Kidney (tissue), 14 donors: Measurements from ENCODE around the gene WNT9B. TPM values are rescaled to one million over a fixed set of nuclear protein-coding genes. Genes with fewer than 3 reads are reported as not detected.

Experiments
- DNase-seq, 5 donors: peaks; one replicate each; pipeline ENCODE4 v3.0.0-alpha.2; 2013 to 2020
- FAIRE-seq: peaks from 2 replicates; lab custom pipeline; 2012; peaks lifted over from hg19 to GRCh38; lab: Jason Lieb, UNC
- H3K27ac ChIP-seq, 2 donors: one replicate each; pipeline ENCODE4 v1.7.0; 2013; ENCODE audit warnings: low read depth in 2 of 2, low read length in 2 of 2, inconsistent platforms in 1 of 2
- H3K27me3 ChIP-seq: one replicate; pipeline ENCODE4 v1.7.1; 2013; ENCODE audit warnings: low read length, inconsistent platforms; ENCODE audit not compliant: control insufficient read depth, insufficient read depth
- H3K36me3 ChIP-seq, 3 donors: one replicate each; pipeline versions ENCODE4 v1.7.0 to v1.7.1; 2013; ENCODE audit warnings: low read length in 3 of 3, control low read depth in 1 of 3, inconsistent platforms in 1 of 3; ENCODE audit not compliant: insufficient read depth in 3 of 3, control insufficient read depth in 2 of 3
- H3K4me1 ChIP-seq, 3 donors: one replicate each; pipeline versions ENCODE4 v1.7.0 to v1.7.1; 2013; ENCODE audit warnings: low read length in 3 of 3, inconsistent platforms in 1 of 3, low read depth in 1 of 3; ENCODE audit not compliant: control insufficient read depth in 2 of 3, insufficient read depth in 2 of 3
- H3K4me3 ChIP-seq, 3 donors: one replicate each; pipeline versions ENCODE4 v1.7.0 to v1.8.1; 2013; ENCODE audit warnings: low read length in 3 of 3, control low read depth in 1 of 3, inconsistent platforms in 1 of 3
- H3K9ac ChIP-seq, 3 donors: one replicate each; pipeline versions ENCODE4 v1.7.0 to v1.7.1; 2013; ENCODE audit warnings: low read length in 3 of 3, control low read depth in 1 of 3, inconsistent platforms in 1 of 3
- H3K9me3 ChIP-seq, 3 donors: one replicate each; pipeline versions ENCODE4 v1.7.0 to v1.7.1; 2013; ENCODE audit warnings: low read length in 3 of 3, control low read depth in 1 of 3, inconsistent platforms in 1 of 3; ENCODE audit not compliant: control insufficient read depth in 2 of 3, insufficient read depth in 1 of 3
- intact Hi-C: fragments of 100-400 bp; cut with DNase I; formaldehyde crosslinking; loops from one replicate; pipeline ENCODE4 v1.11.1; 2022
- polyA plus RNA-seq: library from polyadenylated mRNA; stranded (reverse); fragments of 350-450 nt; fragmentation: Illumina TruSeq; extraction: RNeasy Lipid Tissue Mini Kit (QIAGEN cat#74804); gene quantifications from one replicate; pipeline ENCODE4 v1.2.3, GENCODE V29; 2014; ENCODE audit warnings: low read depth, low replicate concordance; ENCODE audit not compliant: insufficient read depth
- total RNA-seq: library from RNA; stranded (reverse); fragmentation: NEBNext Ultra II Directional; extraction: Animal tissue kit (Norgen Biotek cat#: 25700); gene quantifications from one replicate; pipeline ENCODE4 v1.2.1, GENCODE V29; 2021
- TF ChIP-seq, protein P1 (sequence below): IDR thresholded peaks from 3 replicates; pipeline ENCODE4 v1.5.1; 2012; ENCODE audit warnings: mild to moderate bottlenecking, moderate library complexity, borderline replicate concordance; ENCODE audit not compliant: insufficient read depth; ENCODE audit errors: extremely low read depth
- donor health status: control.
- donor health status: control.
- donor health status: control.
- donor health status: control.
- donor health status: control.
- donor health status: DM: yes; HTN: yes; CAD: no.
- donor health status: Normal renal cell carcinoma (clear cell type).

The WNT9B gene
- total and polyA plus RNA-seq, 2 donors from 2014 or later: 1.9 to 5.3 TPM

DNA sequence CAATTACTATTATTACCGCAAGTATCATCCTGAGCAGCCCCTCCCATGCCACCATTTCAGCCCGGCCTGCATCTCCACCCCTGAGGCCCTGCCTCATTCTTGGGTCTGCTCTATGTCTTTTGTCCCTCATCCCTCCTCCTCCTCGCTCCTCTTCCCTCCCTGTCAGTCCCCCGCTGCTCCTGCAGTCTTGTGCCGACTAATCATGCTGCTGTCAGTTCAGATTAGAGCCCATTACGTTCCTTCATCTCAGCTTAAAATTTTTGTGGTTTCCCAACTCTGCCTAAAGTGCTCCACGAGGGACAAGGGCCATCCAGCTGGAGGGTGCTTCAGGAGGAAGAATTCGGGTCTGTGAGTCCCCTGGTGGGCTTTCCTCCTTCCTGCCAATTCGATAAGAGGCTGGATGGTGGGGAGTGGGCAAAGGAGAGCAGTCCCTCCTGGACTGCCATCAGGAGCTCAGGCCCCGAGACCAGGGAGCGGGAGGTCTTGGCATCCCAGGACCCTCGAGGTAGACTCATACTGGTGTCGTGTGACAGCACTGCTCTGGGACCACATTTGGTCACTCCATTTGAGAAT, 38.7 kb downstream of the WNT9B start:
- FAIRE-seq: no peak
- TF ChIP-seq, protein P1, sequence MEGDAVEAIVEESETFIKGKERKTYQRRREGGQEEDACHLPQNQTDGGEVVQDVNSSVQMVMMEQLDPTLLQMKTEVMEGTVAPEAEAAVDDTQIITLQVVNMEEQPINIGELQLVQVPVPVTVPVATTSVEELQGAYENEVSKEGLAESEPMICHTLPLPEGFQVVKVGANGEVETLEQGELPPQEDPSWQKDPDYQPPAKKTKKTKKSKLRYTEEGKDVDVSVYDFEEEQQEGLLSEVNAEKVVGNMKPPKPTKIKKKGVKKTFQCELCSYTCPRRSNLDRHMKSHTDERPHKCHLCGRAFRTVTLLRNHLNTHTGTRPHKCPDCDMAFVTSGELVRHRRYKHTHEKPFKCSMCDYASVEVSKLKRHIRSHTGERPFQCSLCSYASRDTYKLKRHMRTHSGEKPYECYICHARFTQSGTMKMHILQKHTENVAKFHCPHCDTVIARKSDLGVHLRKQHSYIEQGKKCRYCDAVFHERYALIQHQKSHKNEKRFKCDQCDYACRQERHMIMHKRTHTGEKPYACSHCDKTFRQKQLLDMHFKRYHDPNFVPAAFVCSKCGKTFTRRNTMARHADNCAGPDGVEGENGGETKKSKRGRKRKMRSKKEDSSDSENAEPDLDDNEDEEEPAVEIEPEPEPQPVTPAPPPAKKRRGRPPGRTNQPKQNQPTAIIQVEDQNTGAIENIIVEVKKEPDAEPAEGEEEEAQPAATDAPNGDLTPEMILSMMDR: no peak

DNA sequence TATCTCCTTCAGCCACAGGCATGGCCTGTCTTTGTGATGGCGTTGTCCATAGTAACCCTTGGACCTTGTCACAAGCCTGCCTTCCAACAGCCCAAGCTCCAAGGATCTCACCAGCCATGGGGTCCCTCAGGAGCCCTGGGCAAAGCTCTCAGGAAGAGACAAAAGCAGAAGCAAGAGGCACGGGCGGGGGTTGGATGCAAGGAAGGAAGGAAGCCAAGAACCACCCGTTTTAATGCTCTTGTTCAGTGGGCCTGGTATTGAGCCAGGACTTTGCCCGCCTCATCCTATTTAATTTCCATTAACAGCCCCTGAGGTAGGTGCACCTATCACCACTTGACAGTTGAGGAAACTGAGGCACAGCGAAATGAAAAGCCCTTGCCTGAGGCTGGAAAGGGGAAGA, 39.3 kb downstream of the WNT9B start:
- no peak overlapping the region for H3K4me3 ChIP-seq
- no peaks in the 10 kb centered on the region for H3K27me3 ChIP-seq
- H3K36me3 ChIP-seq: no peaks in the 10 kb centered on the region
- H3K27ac ChIP-seq: no peak overlapping the region
- H3K4me1 ChIP-seq: peaks cover 0 to 3% (median 0%) of the 10 kb centered on the region in 3 donors
- no peaks in the 10 kb centered on the region for H3K9me3 ChIP-seq
- no peak overlapping the region for H3K9ac ChIP-seq
- no peak for FAIRE-seq
- intact Hi-C loops: no loop called here
- no peak for DNase-seq
- TF ChIP-seq, protein P1: no peak

More for the DNA sequence above, 38.7 kb downstream of the WNT9B start:
- DNase-seq: no peak
- Histone ChIP-seq H3K27ac (no peak overlapping the region), H3K9ac (no peak overlapping the region), H3K9me3 (no peaks in the 10 kb centered on the region), H3K4me3 (no peak overlapping the region), H3K4me1 (peaks cover 0 to 3% (median 0%) of the 10 kb centered on the region in 3 donors), H3K36me3 (no peaks in the 10 kb centered on the region), H3K27me3 (no peaks in the 10 kb centered on the region)
- intact Hi-C loops: no loop called here

DNA sequence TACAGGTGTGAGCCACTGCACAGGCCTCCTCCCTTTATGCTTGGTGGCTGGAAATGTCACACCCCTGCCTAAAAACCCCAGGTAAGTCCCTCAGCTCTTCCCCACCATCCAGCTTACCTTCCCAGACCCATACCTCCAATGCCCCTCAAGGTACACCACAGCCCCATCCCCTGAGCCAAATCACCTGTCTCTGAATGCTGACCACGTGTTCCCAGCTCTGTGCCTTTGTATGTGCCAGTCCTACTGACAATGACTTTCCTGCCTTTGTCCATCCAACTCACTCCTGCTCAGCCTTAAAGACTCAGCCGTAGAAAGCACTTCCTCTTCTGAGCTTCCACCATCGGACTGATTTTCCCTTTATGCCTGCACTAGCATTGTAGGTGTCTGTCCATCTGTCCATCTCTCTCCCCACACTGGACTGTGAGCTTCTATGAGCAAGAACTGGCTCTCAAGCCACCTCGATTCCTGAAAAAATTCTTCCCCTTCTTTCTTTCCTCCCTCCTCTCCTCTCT, 40.9 kb downstream of the WNT9B start:
- no peak for FAIRE-seq

More for the DNA sequence above, 40.9 kb downstream of the WNT9B start:
- H3K4me3 ChIP-seq: no peak overlapping the region
- intact Hi-C loops: no loop called here
- H3K27ac ChIP-seq: no peak overlapping the region
- no peak for DNase-seq
- H3K27me3 ChIP-seq: no peaks in the 10 kb centered on the region
- TF ChIP-seq, protein P1: no peak
- no peak overlapping the region for H3K9ac ChIP-seq
- peaks cover 0 to 3% (median 0%) of the 10 kb centered on the region in 3 donors for H3K4me1 ChIP-seq
- H3K9me3 ChIP-seq: no peaks in the 10 kb centered on the region
- no peaks in the 10 kb centered on the region for H3K36me3 ChIP-seq
